HFF-Myc (cell line): ENCODE data around the gene FCMR.

Experiments
- DNase-seq: peaks from one replicate; pipeline ENCODE4 v3.0.0-alpha.2; 2011; ENCODE audit warnings: low read depth; ENCODE audit errors: extremely low read depth
- H3K4me3 ChIP-seq: replicated peaks from 2 replicates; pipeline ENCODE4 v1.5.1; 2011; ENCODE audit warnings: low read depth, mild to moderate bottlenecking, control low read depth, low read length
- TF ChIP-seq, protein P1 (sequence below): IDR thresholded peaks from 2 replicates; pipeline ENCODE4 v1.5.1; 2012; ENCODE audit warnings: mild to moderate bottlenecking, low read depth, low read length, control low read depth; ENCODE audit errors: missing control alignments

FCMR gene

DNA sequence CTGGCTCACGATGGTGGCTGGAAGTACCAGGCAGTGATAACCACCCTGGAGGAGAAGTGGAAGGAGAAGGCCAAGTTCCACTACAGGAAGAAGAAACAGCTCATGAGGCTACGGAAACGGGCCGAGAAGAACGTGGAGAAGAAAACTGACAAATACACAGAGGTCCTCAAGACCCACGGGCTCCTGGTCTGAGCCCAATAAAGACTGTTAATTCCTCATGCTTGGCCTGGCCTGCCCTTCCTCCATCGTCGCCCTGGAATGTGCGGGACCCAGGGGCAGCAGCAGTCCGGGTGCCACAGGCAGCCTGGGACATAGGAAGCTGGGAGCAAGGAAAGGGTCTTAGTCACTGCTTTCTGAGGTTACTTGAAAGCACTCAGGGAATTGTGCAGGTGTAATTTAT is 13.7 kb downstream of the FCMR start:
- TF ChIP-seq, protein P1, sequence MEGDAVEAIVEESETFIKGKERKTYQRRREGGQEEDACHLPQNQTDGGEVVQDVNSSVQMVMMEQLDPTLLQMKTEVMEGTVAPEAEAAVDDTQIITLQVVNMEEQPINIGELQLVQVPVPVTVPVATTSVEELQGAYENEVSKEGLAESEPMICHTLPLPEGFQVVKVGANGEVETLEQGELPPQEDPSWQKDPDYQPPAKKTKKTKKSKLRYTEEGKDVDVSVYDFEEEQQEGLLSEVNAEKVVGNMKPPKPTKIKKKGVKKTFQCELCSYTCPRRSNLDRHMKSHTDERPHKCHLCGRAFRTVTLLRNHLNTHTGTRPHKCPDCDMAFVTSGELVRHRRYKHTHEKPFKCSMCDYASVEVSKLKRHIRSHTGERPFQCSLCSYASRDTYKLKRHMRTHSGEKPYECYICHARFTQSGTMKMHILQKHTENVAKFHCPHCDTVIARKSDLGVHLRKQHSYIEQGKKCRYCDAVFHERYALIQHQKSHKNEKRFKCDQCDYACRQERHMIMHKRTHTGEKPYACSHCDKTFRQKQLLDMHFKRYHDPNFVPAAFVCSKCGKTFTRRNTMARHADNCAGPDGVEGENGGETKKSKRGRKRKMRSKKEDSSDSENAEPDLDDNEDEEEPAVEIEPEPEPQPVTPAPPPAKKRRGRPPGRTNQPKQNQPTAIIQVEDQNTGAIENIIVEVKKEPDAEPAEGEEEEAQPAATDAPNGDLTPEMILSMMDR = no peak
- no peak for DNase-seq
- no peak overlapping the region for H3K4me3 ChIP-seq

- TF ChIP-seq, protein P1 = peak; percentile 38
- no peak for DNase-seq
- H3K4me3 ChIP-seq = no peak overlapping the region
Measured at GRCh38 chr1:206907304-206907991, 14.3 kb downstream of the FCMR start.

- TF ChIP-seq, protein P1 = no peak
- peak; percentile 82 for DNase-seq
- no peak overlapping the region for H3K4me3 ChIP-seq
Measured at GRCh38 chr1:206905295-206906164, 16.2 kb downstream of the FCMR start.

- no peak overlapping the region for H3K4me3 ChIP-seq
- DNase-seq = no peak
- TF ChIP-seq, protein P1 = no peak
Measured at GRCh38 chr1:206904423-206905142, 17.2 kb downstream of the FCMR start.

- H3K4me3 ChIP-seq = no peak overlapping the region
- TF ChIP-seq, protein P1 = no peak
- no peak for DNase-seq
Measured at GRCh38 chr1:206903687-206904086, 18.1 kb downstream of the FCMR start.

DNA sequence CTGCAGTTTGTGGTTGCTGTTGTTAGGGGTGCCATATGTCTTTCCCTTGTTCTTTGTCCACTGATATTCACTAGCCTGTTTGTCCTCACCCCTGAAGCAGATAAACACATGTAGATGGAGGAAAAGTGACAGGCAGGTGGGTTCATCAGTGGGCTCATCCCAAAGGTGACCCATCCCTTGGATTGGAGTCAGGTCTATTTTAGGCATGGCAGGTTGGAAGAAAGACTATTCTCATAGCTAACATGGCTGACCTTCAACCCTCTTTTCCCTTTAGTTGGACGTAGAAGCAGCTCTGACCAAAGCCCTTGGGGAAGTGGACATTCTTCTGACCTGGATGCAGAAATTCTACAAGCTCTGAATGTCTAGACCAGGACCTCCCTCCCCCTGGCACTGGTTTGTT is 19.0 kb downstream of the FCMR start:
- TF ChIP-seq, protein P1 = no peak
- no peak for DNase-seq
- no peak overlapping the region for H3K4me3 ChIP-seq
